PC-9 (cell line): ENCODE measurements around the gene PAPOLG. TPM values are rescaled to one million over a fixed set of nuclear protein-coding genes. Genes with fewer than 3 reads are reported as not detected.

Experiments
- BruUV-seq: library from RNA; stranded (reverse); fragments of 400-500 nt; replicated peaks from 2 replicates; lab custom pipeline; 2021; lab: Mats Ljungman, UMichigan
- CTCF ChIA-PET: fragments of 300-600 bp; sonication (Branson Sonifier 250); formaldehyde crosslinking; loops from one replicate; lab custom pipeline; 2022; ENCODE audit warnings: antibody characterized with exemption; lab: Charles Lee
- POLR2A ChIA-PET: fragments of 300-600 bp; sonication (Branson Sonifier 250); formaldehyde crosslinking; loops from one replicate; lab custom pipeline; 2022; ENCODE audit warnings: antibody characterized with exemption; ENCODE audit not compliant: unreplicated experiment; lab: Charles Lee
- DNase-seq, 2 experiments: peaks; one replicate each; pipeline versions ENCODE4 v3.0.0 to v3.0.0-alpha.2; 2015 to 2022; ENCODE audit warnings: mixed read lengths in 1 of 2
- H2AFZ ChIP-seq: fragments of 200-600 bp; sonication (generic); 2 replicates; pipeline ENCODE4 v1.8.1; 2017; ENCODE audit warnings: antibody characterized with exemption
- H3F3A ChIP-seq: fragments of 200-600 bp; sonication (generic); 2 replicates; pipeline ENCODE4 v1.8.1; 2017; ENCODE audit warnings: antibody characterized with exemption, mild to moderate bottlenecking, low read depth; ENCODE audit not compliant: insufficient read depth
- H3K27ac ChIP-seq: fragments of 200-600 bp; sonication (generic); 2 replicates; pipeline ENCODE4 v1.6.1; 2016; ENCODE audit warnings: mixed run types
- H3K27me3 ChIP-seq: fragments of 200-600 bp; sonication (generic); 2 replicates; pipeline ENCODE4 v1.6.1; 2016; ENCODE audit warnings: low read depth, mixed run types; ENCODE audit not compliant: insufficient read depth
- H3K36me3 ChIP-seq: fragments of 200-600 bp; sonication (generic); 2 replicates; pipeline ENCODE4 v1.6.1; 2016; ENCODE audit warnings: low read depth, mixed run types
- H3K4me1 ChIP-seq: fragments of 200-600 bp; sonication (generic); replicated peaks from 2 replicates; pipeline ENCODE4 v1.6.1; 2016; ENCODE audit warnings: mixed run types; ENCODE audit not compliant: insufficient read depth
- H3K4me2 ChIP-seq: fragments of 200-600 bp; sonication (generic); 2 replicates; pipeline ENCODE4 v1.6.1; 2017; ENCODE audit warnings: mixed run types
- H3K4me3 ChIP-seq: fragments of 200-600 bp; sonication (generic); 2 replicates; pipeline ENCODE4 v1.6.1; 2016; ENCODE audit warnings: mixed run types
- H3K79me2 ChIP-seq: fragments of 200-600 bp; sonication (generic); 2 replicates; pipeline ENCODE4 v1.6.1; 2017; ENCODE audit warnings: low read depth, mixed run types
- H3K9me2 ChIP-seq: fragments of 200-600 bp; sonication (generic); 2 replicates; pipeline ENCODE4 v1.8.1; 2017; ENCODE audit warnings: mild to moderate bottlenecking; ENCODE audit not compliant: insufficient read depth
- H3K9me3 ChIP-seq: fragments of 200-600 bp; sonication (generic); 2 replicates; pipeline ENCODE4 v1.8.1; 2016; ENCODE audit warnings: low read depth; ENCODE audit not compliant: insufficient read depth
- H4K20me1 ChIP-seq: fragments of 200-600 bp; sonication (generic); 2 replicates; pipeline ENCODE4 v1.8.1; 2017; ENCODE audit not compliant: insufficient read depth
- EZH2 ChIP-seq: fragments of 200-600 bp; sonication (generic); IDR thresholded peaks from 2 replicates; pipeline ENCODE4 v1.8.0; 2017; ENCODE audit warnings: antibody characterized with exemption, low read depth
- intact Hi-C: fragments of 100-400 bp; cut with micrococcal nuclease; formaldehyde crosslinking; loops from one replicate; pipeline ENCODE4 v1.10.0; 2022; ENCODE audit not compliant: unreplicated experiment
- total RNA-seq: library from RNA; stranded (reverse); gene quantifications from 2 replicates; pipeline ENCODE4 v1.2.3, GENCODE V29; 2021
- TF ChIP-seq, protein P1 (sequence below): fragments of 200-600 bp; sonication (generic); conservative IDR thresholded peaks from 2 replicates; pipeline ENCODE4 v1.6.1; 2017; ENCODE audit warnings: mixed run types, antibody characterized with exemption, mild to moderate bottlenecking, moderate library complexity

The PAPOLG gene
- total RNA-seq, 1 experiment from 2014 or later: 13.7 TPM

DNA sequence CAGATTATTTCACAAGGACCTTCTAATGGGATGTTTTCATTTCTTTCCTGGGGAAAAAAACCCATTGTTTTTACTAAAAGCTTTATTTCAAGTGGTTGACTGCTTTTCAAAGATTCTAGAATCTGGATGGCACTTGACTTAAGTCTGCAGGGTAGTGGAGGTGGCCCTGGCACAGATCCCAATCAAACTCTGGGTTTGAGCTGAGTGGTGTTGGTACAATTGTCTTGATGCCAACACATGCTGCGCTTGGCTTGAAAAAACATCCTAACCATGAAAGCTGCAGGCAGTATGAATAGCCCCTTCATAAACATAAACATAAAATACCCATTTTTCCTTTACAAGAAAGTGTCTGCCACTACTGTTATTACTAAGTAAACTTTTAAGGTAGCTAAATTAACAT is 3.6 kb downstream of the PAPOLG start:
- peaks cover 39% of the 10 kb centered on the region for H3K79me2 ChIP-seq
- no peak for DNase-seq
- peaks cover 10% of the 10 kb centered on the region; the same call in 1 of the 2 replicates for H4K20me1 ChIP-seq
- H3K27ac ChIP-seq: no peak overlapping the region
- POLR2A ChIA-PET: interaction anchor here (0.6 kb wide), 1 partner anchor 21 kb away, joined by 5 read pairs; no protein-coding TSS in a partner anchor
- H3K9me2 ChIP-seq: no peaks in the 10 kb centered on the region
- no peaks in the 10 kb centered on the region for H3K9me3 ChIP-seq
- peaks cover 18% of the 10 kb centered on the region for H3K4me1 ChIP-seq
- H3F3A ChIP-seq: 0 out of 2 replicates have a peak, but pooled peaks cover 4% of the 10 kb centered on the region
- no peak overlapping the region for H2AFZ ChIP-seq
- no TSS peak for BruUV-seq
- H3K36me3 ChIP-seq: peaks cover 28% of the 10 kb centered on the region; the same call in 1 of the 2 replicates
- no peaks in the 10 kb centered on the region for H3K27me3 ChIP-seq
- intact Hi-C loops: no loop called here
- H3K4me2 ChIP-seq: no peak overlapping the region
- CTCF ChIA-PET: no interaction called here
- TF ChIP-seq, protein P1, sequence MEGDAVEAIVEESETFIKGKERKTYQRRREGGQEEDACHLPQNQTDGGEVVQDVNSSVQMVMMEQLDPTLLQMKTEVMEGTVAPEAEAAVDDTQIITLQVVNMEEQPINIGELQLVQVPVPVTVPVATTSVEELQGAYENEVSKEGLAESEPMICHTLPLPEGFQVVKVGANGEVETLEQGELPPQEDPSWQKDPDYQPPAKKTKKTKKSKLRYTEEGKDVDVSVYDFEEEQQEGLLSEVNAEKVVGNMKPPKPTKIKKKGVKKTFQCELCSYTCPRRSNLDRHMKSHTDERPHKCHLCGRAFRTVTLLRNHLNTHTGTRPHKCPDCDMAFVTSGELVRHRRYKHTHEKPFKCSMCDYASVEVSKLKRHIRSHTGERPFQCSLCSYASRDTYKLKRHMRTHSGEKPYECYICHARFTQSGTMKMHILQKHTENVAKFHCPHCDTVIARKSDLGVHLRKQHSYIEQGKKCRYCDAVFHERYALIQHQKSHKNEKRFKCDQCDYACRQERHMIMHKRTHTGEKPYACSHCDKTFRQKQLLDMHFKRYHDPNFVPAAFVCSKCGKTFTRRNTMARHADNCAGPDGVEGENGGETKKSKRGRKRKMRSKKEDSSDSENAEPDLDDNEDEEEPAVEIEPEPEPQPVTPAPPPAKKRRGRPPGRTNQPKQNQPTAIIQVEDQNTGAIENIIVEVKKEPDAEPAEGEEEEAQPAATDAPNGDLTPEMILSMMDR: no peak
- no peak for TF ChIP-seq EZH2
- H3K4me3 ChIP-seq: no peak overlapping the region

DNA sequence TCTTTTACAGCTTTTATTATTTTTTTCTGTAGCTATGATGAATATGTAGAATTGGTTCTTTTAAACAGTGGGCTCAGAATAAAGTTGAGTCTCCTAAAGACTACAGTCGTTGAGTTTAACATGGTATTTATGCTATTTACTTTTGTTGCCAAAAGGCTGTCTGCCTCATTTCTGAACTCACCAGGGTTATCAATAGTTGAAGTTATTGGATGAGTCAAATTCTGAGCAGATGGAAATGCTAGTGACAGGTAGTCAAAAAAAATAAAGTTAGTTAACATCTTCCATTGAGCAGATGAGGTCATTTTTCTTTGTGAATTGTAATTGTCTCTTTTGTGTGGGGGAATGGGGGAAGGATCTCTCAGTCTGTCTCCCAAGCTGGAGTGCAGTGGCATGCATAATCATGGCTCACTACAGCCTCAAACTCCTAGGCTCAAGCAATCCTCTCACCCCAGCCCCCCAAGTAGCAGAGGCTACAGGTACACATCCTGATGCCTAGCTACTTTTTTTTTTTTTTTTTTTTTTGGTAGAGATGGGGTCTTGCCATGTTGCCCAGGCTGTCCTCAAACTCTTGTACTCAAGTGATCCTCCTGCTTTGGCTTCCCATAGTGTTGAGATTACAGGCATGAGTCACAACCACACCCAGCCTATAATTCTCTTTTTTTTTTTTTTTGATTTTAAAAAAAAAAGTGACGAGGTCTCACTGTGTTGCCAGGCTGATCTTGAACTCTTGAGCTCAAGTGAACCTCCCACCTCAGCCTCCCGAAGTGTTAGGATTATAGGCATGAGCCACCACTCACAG is 8.9 kb downstream of the PAPOLG start:
- Histone ChIP-seq H3F3A (no peaks in the 10 kb centered on the region), H3K4me3 (no peak overlapping the region), H3K79me2 (peaks cover 6% of the 10 kb centered on the region; the same call in 1 of the 2 replicates), H2AFZ (no peak overlapping the region), H4K20me1 (peaks cover 7% of the 10 kb centered on the region), H3K27ac (no peak overlapping the region), H3K27me3 (no peaks in the 10 kb centered on the region), H3K9me3 (no peaks in the 10 kb centered on the region), H3K4me1 (no peaks in the 10 kb centered on the region), H3K9me2 (no peaks in the 10 kb centered on the region), H3K36me3 (peaks cover 45% of the 10 kb centered on the region), H3K4me2 (no peak overlapping the region)
- CTCF ChIA-PET: interaction anchor here (0.6 kb wide), 2 partner anchors 301 to 473 kb away, joined by 3 to 4 read pairs; partner anchors contain the start of gene SANBR
- no peak for TF ChIP-seq EZH2
- TF ChIP-seq, protein P1: no peak
- intact Hi-C loops: no loop called here
- POLR2A ChIA-PET: interaction anchor here (0.6 kb wide), 1 partner anchor 8 kb away, joined by 4 read pairs; no protein-coding TSS in a partner anchor
- no TSS peak for BruUV-seq
- DNase-seq: no peak

DNA sequence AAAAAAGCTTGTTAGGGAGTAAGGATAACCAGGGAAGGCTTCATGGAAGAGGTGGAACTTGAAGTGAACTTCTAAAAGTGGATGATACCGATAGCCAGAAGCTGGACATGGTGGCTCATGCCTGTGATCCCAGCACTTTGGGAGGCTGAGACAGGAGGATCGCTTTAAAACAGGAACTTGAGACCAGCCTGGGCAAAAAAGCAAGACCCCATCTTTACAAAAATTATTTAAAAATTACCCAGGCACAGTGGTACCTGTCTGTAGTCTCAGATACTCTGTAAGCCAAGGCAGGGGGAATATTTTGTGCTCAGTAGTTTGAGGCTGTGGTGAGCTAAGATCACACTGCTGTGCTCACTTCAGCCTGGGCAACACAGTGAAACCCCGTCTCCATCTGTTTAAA is 10.2 kb downstream of the PAPOLG start:
- Histone ChIP-seq H4K20me1 (peaks cover 7% of the 10 kb centered on the region), H3K9me2 (no peaks in the 10 kb centered on the region), H3K4me1 (no peaks in the 10 kb centered on the region), H3K9me3 (no peaks in the 10 kb centered on the region), H3F3A (no peaks in the 10 kb centered on the region), H3K4me3 (no peak overlapping the region), H3K79me2 (no peaks in the 10 kb centered on the region), H2AFZ (no peak overlapping the region), H3K27ac (no peak overlapping the region), H3K36me3 (peaks cover 47% of the 10 kb centered on the region), H3K27me3 (no peaks in the 10 kb centered on the region), H3K4me2 (no peak overlapping the region)
- POLR2A ChIA-PET: no interaction called here
- TF ChIP-seq EZH2: no peak
- TF ChIP-seq, protein P1: no peak
- intact Hi-C loops: no loop called here
- DNase-seq: no peak
- BruUV-seq: no TSS peak
- CTCF ChIA-PET: interaction anchor here (0.7 kb wide), 1 partner anchor 22 kb away, joined by 5 read pairs; no protein-coding TSS in a partner anchor
